SJSA1 (cell line): ENCODE measurements around the gene SLTM. TPM values are rescaled to one million over a fixed set of nuclear protein-coding genes. Genes with fewer than 3 reads are reported as not detected.

ENCODE experiments used
- DNase-seq, 2 experiments: peaks; one replicate each; pipeline ENCODE4 v3.0.0-alpha.2; 2015 to 2020; ENCODE audit warnings: low spot score in 2 of 2, low read depth in 1 of 2
- H3K27ac ChIP-seq: fragments of 250-450 bp; sonication (Bioruptor Pico); 2 replicates; pipeline ENCODE4 v1.5.1; 2020; ENCODE audit warnings: mild to moderate bottlenecking, moderate library complexity
- H3K27me3 ChIP-seq: fragments of 250-450 bp; sonication (Bioruptor Pico); replicated peaks from 2 replicates; pipeline ENCODE4 v1.5.1; 2020; ENCODE audit warnings: mild to moderate bottlenecking, moderate library complexity
- H3K36me3 ChIP-seq: fragments of 250-450 bp; sonication (Bioruptor Pico); 2 replicates; pipeline ENCODE4 v1.5.1; 2020; ENCODE audit warnings: mild to moderate bottlenecking
- H3K4me1 ChIP-seq: fragments of 250-450 bp; sonication (Bioruptor Pico); replicated peaks from 2 replicates; pipeline ENCODE4 v1.6.1; 2021; ENCODE audit warnings: mild to moderate bottlenecking
- H3K4me3 ChIP-seq: fragments of 250-450 bp; sonication (Bioruptor Pico); 2 replicates; pipeline ENCODE4 v1.5.1; 2020; ENCODE audit warnings: mild to moderate bottlenecking
- H3K9me3 ChIP-seq: fragments of 250-450 bp; sonication (Bioruptor Pico); replicated peaks from 2 replicates; pipeline ENCODE4 v1.5.1; 2020; ENCODE audit warnings: mild to moderate bottlenecking
- total RNA-seq: library from RNA; depleted of rRNA; stranded (reverse); fragments of >200 nt; shearing (Covaris generic); gene quantifications from 2 replicates; pipeline ENCODE4 v1.2.3, GENCODE V29; 2014; rRNA removed

SLTM gene
- total RNA-seq, result 60.6 and 71.9 TPM in 2 replicates

- H3K9me3 ChIP-seq, result no peaks in the 10 kb centered on the region; the same call in 1 of the 2 replicates
- peak within 1 kb of the TSS; percentile 94 for H3K27ac ChIP-seq
- peaks cover 26% of the 10 kb centered on the region for H3K36me3 ChIP-seq
- H3K4me1 ChIP-seq, result peaks cover 16% of the 10 kb centered on the region
- peak within 1 kb of the TSS; percentile 95 for H3K4me3 ChIP-seq
- H3K27me3 ChIP-seq, result no peaks in the 10 kb centered on the region
- DNase-seq, result peak; percentile 96 to 98
Measured at GRCh38 chr15:58933281-58934113, at the start of gene SLTM. Gene SLTM, minus strand, starts transcription at chr15:58933679. Its CDS starts 114 bp downstream, at chr15:58933565.

DNA sequence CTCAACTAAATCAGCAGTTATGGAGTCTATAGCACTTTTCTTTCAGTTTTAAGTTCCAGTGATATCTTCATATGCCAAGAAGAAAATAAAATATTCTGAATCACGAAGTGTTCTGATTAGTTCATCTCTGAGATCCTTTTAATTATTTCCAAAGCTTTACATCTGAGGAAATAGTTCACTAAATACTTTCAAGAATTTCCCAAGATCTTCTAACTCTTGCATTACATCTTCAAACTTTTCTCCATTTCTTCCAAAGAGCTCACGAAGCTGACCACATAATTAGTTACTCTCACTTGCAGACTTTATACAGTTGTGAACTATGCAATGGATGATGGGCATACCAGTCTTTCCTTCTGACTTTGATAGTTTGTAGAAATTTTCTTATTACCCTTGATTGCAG is 49.8 kb upstream of the SLTM start:
- no peak overlapping the region for H3K4me3 ChIP-seq

DNA sequence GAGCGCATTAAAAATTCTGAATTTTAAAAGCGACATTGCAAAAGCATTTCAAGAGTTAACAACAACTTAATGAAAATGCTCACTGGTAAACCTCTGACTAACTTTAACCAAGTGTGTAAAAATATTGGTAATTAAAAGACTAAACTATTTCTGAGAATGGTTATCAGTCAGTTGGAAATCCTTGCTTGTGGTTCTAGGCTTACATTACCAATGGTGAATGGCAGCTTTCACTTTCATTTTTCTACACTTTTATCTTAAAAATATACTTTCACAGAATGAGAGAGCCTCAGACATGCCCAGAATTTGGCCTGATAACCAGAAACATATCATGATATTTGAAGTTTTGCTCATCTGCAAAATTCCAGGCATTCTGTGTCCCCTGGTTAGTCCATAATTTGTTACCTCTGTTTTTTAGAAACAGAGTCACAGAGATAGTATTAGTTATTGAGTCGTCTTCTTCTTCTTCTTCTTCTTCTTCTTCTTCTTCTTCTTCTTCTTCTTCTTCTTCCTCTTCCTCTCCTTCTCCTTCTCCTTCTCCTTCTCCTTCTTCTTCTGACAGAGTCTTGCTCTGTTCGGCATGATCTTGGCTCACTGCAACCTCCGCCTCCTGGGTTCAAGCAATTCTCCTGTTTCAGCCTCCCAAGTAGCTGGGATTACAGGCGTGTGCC is 48.5 kb upstream of the SLTM start:
- no peaks in the 10 kb centered on the region for H3K27me3 ChIP-seq
- DNase-seq, result no peak

More for the DNA sequence above, 49.8 kb upstream of the SLTM start:
- DNase-seq, result no peak
- Histone ChIP-seq H3K4me1 (peaks cover 8% of the 10 kb centered on the region; the same call in 1 of the 2 replicates), H3K36me3 (peaks cover 5% of the 10 kb centered on the region; the same call in 1 of the 2 replicates), H3K27me3 (no peaks in the 10 kb centered on the region), H3K9me3 (no peaks in the 10 kb centered on the region), H3K27ac (no peak overlapping the region)

GRCh38 chr15:58980351-58980939 is 47.0 kb upstream of the SLTM start:
- Histone ChIP-seq H3K9me3 (no peaks in the 10 kb centered on the region), H3K27me3 (no peaks in the 10 kb centered on the region), H3K27ac (no peak overlapping the region), H3K36me3 (no peaks in the 10 kb centered on the region), H3K4me3 (no peak overlapping the region), H3K4me1 (0 out of 2 replicates have a peak, but pooled peaks cover 4% of the 10 kb centered on the region)
- no peak for DNase-seq

More for the DNA sequence above, 48.5 kb upstream of the SLTM start:
- H3K27ac ChIP-seq, result no peak overlapping the region
- H3K9me3 ChIP-seq, result no peaks in the 10 kb centered on the region
- no peak overlapping the region for H3K4me3 ChIP-seq
- peaks cover 6% of the 10 kb centered on the region; the same call in 1 of the 2 replicates for H3K4me1 ChIP-seq
- H3K36me3 ChIP-seq, result no peaks in the 10 kb centered on the region

DNA sequence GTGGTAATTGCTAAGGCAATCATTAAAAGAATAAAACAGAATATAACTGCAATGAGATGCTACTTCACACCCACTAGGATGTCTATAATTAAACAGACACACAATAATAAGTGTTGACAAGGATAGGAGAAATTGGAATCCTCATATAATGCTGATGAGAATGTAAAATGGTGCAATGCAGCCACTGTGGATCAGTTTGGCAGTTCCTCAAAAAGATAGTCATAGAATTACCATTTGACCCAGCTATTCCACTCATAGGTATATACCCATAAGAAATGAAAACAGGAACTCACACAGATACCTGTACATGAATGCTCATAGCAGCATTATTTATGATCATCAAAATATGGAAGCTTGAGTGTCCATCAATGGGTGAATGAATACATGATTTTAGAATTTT is 44.4 kb upstream of the SLTM start:
- H3K27me3 ChIP-seq, result no peaks in the 10 kb centered on the region
- H3K36me3 ChIP-seq, result no peaks in the 10 kb centered on the region
- no peak overlapping the region for H3K27ac ChIP-seq
- H3K4me1 ChIP-seq, result 0 out of 2 replicates have a peak, but pooled peaks cover 4% of the 10 kb centered on the region
- DNase-seq, result no peak
- H3K9me3 ChIP-seq, result no peaks in the 10 kb centered on the region
- H3K4me3 ChIP-seq, result no peak overlapping the region

DNA sequence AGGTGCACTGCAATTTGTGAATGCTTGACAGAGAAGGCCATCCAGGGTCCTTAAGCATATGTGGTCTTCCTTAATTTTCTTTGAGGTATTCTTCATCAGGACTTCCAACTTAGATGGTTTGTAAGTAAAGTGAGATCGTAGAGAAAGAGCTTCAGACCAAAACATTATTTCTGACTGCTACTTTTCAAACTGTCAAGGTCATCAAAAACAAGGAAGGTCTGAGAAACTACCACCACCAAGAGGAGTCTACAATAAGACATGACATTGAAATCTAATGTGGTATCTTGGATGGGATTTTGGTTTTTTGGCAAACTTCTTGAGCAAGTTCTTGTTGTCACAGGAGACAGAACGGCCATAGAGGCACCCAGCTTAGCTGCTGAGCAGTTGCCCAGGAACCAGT is 34.0 kb upstream of the SLTM start:
- Histone ChIP-seq H3K27me3 (no peaks in the 10 kb centered on the region), H3K27ac (no peak overlapping the region), H3K4me1 (no peaks in the 10 kb centered on the region; the same call in 1 of the 2 replicates), H3K9me3 (no peaks in the 10 kb centered on the region), H3K4me3 (no peak overlapping the region), H3K36me3 (no peaks in the 10 kb centered on the region)
- no peak for DNase-seq

DNA sequence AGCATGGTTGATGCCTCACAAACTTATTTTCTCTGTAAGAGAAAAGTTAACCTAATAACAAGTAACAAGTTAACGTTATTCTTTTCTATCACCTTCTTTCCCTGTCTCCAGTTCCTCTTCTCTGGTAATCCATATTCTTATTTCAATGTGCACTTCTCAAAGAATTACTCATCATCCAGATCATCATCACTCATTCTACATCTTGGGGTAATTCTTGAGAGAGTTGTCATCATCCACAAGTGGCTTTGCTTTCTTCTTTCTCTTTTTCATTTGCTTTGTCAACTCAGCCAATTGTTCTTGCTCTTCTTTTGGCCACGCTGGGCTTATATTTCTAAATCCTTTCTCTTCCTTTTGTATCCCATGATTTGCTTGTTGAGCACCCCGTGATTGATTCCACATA is 33.2 kb upstream of the SLTM start:
- H3K9me3 ChIP-seq, result no peaks in the 10 kb centered on the region
- no peaks in the 10 kb centered on the region; the same call in 1 of the 2 replicates for H3K4me1 ChIP-seq
- H3K27me3 ChIP-seq, result no peaks in the 10 kb centered on the region
- no peaks in the 10 kb centered on the region for H3K36me3 ChIP-seq
- no peak overlapping the region for H3K27ac ChIP-seq
- DNase-seq, result no peak
- H3K4me3 ChIP-seq, result no peak overlapping the region

- H3K4me3 ChIP-seq, result no peak overlapping the region
- no peak overlapping the region for H3K27ac ChIP-seq
- no peaks in the 10 kb centered on the region for H3K36me3 ChIP-seq
- H3K4me1 ChIP-seq, result no peaks in the 10 kb centered on the region; the same call in 1 of the 2 replicates
- H3K27me3 ChIP-seq, result no peaks in the 10 kb centered on the region
- no peak for DNase-seq
- H3K9me3 ChIP-seq, result no peaks in the 10 kb centered on the region
Measured at GRCh38 chr15:58962662-58963565, 29.4 kb upstream of the SLTM start.

DNA sequence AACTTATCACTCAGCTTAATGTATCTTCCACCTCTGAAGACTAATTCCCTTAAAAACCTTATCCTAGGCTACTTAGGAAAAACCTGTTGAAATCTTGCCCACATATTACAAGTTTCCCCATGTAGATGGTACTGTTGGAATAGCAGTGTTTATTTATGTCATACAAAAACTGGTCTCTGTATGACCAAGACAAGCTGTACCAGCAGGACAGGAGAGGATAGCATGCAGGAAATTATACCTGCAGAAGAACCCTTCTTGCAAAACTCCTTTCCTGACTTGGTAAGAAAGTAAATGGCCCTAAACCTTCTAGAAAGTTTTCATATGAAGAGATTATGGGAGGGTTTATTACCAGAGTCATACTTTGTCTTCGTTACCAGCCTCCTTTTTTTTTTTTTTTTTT is 28.7 kb upstream of the SLTM start:
- Histone ChIP-seq H3K27ac (no peak overlapping the region), H3K9me3 (no peaks in the 10 kb centered on the region), H3K4me1 (no peaks in the 10 kb centered on the region; the same call in 1 of the 2 replicates), H3K4me3 (no peak overlapping the region), H3K27me3 (no peaks in the 10 kb centered on the region), H3K36me3 (no peaks in the 10 kb centered on the region)
- DNase-seq, result no peak

DNA sequence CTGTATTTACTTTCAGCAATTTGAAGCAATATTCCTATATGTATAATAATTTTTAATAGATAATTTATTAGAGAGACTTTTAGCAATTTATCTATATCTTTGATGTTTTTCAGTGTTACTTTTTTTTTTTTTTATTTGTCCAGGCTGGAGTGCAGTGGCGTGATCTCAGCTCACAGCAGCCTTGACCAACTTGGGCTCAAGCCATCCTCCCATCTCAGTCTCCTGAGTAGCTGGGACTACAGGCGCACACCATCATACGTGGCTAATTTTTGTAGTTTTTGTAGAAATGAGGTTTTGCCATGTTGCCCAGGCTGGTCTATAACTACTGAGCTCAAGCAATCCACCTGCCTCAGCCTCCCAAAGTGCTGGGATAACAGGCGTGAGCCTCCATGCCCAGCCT is 25.3 kb upstream of the SLTM start:
- Histone ChIP-seq H3K27me3 (no peaks in the 10 kb centered on the region), H3K27ac (no peak overlapping the region), H3K4me1 (no peaks in the 10 kb centered on the region), H3K9me3 (no peaks in the 10 kb centered on the region), H3K4me3 (no peak overlapping the region), H3K36me3 (no peaks in the 10 kb centered on the region)
- DNase-seq, result no peak

DNA sequence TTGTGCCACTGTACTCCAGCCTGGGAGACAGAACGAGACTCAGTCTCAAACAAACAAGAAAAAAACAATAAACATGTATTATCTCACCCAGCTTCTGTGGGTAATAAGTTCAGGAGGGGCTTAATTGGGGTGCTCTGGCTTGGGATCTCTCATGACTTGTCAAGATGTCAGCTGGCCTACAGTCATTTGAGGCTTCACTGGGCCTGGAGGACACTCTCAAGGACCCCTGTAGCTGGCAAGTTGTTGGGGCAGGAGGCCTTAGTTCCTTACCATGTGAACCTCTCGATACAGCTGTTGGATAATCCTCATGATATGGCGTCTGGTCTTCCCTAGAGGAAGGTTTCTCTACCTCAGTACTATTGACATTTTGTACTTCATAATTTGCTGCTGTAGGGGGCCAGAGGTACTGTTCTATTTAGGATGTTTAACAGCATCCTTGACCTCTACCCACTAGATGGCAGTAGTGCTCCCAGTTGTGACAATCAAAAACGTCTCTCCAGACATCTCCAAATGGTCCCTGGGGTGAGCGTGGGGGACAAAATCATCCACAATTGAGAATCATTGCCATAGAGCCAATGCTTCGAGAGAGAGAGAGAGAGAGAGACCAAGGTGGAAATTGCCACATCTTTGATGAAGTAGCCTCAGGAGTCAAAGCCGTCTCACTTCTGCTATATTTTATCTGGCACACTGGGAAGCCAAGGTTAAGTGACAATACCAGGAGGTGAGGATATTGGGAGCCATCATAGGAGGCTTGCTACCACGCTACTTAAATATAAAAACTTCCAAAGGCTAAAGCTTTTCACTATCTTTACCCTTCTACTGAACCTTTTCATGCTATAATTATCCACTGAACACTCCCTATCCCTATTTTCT is 23.9 kb upstream of the SLTM start:
- no peak overlapping the region for H3K4me3 ChIP-seq

DNA sequence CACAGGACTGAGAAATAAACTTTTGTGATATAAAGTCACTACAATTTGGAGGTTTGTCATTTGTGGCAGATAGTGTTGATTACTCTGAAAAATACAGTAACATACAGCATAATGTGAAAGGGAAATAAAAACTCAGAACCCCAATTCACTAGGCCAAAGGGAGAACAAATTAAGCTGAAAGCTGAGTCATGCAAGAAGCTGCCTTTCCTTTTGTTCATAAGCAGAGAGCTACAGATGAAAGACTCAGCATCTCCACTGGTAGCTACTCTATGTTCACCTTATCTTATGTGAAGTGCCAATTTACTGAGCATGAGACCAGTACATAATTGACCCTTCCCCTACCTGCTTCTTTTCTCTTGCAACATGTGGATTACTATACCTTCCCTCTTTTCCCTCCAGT is 19.3 kb upstream of the SLTM start:
- H3K4me1 ChIP-seq, result peaks cover 6% of the 10 kb centered on the region
- peak in 1 of 2 experiments; percentile 15 for DNase-seq
- no peak overlapping the region for H3K27ac ChIP-seq
- H3K9me3 ChIP-seq, result no peaks in the 10 kb centered on the region
- no peaks in the 10 kb centered on the region for H3K27me3 ChIP-seq
- H3K4me3 ChIP-seq, result no peak overlapping the region
- no peaks in the 10 kb centered on the region for H3K36me3 ChIP-seq

More for the DNA sequence above, 23.9 kb upstream of the SLTM start:
- peak; percentile 50 to 61 for DNase-seq
- Histone ChIP-seq H3K27me3 (no peaks in the 10 kb centered on the region), H3K9me3 (no peaks in the 10 kb centered on the region), H3K36me3 (no peaks in the 10 kb centered on the region), H3K27ac (no peak overlapping the region), H3K4me1 (peaks cover 6% of the 10 kb centered on the region)
